Stimulated activated CD4-positive, alpha-beta T cell treated with anti-CD3 and anti-CD28 coated beads, Interleukin-1b, Interleukin-23, amount 100 ng/mL, for 48 hours (primary cell): ENCODE results near the gene SHMT1.
A peak's percentile ranks its signal among the peaks of the same experiment; 100 is the strongest.
"Not testable (repeated sequence)": the region's sequence is repeated elsewhere in the genome, so short reads cannot be mapped to it uniquely, and the experiment has no call there.

Source experiments
- DNase-seq: peaks from one replicate; pipeline ENCODE4 v3.0.0-alpha.2; 2020

The SHMT1 gene

GRCh38 chr17:18324140-18325050 is 39.0 kb downstream of the SHMT1 start:
- DNase-seq = no peak

- DNase-seq = no peak
Measured at GRCh38 chr17:18323507-18324139, 39.7 kb downstream of the SHMT1 start.

DNA sequence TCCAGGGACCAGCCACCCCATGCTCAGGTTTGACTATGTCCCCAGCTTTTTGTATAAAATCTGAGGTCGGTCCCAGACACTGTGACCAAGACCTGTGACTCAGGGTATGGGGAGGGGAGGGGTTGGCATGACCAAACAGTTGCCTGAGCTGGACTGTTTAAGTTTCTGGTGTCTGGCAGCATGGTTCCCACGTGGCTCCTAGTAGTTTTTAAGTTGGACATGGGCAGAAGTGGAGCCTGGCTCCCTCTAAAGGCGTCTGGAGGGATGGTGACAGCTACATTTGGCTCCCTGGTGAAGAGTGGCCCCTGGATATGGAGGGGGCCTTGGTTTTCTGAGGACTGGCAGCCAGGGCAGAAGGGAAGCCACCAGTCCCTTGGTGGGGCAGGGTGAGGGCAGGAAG is 40.3 kb downstream of the SHMT1 start:
- DNase-seq = no peak

DNA sequence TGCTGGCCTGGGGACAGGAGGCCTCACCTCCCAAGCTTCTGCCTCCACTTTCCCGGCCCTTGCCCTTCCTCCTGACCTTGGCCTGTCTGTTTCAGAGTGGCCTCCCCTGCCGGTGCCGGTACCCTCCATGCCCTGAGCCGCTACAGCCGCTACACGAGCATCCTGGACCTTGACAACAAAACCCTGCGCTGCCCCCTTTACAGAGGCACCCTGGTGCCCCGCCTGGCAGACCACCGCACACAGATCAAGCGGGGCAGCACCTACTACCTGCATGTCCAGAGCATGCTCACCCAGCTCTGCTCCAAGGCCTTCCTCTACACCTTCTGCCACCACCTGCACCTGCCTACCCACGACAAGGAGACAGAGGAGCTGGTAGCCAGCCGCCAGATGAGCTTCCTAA is 40.8 kb downstream of the SHMT1 start:
- DNase-seq = no peak

- no peak for DNase-seq
Measured at GRCh38 chr17:18321309-18321708, 42.0 kb downstream of the SHMT1 start.

GRCh38 chr17:18320301-18320700 is 43.0 kb downstream of the SHMT1 start:
- DNase-seq = no peak

DNA sequence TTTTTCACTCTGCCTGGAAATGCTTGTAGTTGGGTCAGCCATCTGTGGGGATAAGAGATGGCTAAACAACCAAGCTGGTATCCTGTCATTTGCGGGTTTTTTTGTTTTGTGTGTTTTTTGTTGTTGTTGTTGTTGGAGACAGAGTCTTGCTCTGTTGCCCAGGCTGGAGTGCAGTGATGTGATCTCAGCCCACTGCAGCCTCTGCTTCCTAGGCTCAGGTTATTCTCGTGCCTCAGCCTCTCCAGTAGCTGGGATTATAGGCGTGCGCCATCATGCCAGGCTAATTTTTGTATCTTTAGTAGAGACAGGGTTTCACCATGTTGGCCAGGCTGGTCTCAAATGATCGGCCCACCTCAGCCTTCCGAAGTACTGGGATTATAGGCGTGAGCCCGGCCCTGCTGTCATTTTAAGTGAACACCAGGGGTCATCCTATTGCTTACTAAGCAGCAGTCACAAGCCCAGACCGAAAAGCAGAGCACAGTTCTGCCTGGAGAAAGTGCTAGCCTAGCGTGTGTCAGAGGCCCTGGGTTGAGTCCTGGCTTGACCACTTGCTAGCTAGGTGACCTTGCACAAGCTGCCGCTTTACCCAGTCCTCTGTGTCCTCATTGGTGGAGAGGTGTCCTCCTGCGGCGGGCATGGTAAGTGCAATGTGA is 43.6 kb downstream of the SHMT1 start:
- no peak for DNase-seq

DNA sequence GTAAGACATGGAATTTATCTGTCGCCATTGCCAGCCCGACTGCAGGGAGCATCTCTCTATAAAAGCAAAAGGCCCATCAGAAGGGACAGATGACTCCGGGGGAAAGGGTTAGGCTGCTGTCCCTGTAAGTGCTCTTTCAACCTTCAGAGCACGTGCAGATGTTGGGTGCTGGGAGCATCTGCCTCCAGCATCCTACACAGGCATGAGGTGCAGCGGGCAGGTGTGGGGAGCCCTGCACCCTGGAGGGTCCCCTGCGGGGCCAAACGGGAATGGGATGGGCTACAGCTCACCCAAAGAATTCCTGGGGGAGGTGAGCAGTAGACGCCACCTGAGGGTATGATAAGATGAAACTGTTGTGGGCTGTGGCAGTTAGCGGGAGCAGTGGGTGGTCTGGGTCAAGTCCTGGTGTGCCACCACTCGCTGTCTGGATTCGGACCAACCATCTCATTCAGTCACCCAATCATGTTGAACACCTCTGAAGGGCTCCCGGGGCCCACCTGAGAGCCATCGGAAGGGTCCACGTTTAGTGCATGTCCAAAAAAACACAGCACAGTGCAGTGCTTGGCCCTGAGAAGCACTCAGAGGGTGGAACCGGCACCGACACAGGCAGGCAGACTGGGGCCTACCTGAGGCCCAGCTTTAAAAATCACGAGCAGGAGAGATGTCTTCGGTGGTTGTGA is 44.4 kb downstream of the SHMT1 start:
- no peak for DNase-seq

DNA sequence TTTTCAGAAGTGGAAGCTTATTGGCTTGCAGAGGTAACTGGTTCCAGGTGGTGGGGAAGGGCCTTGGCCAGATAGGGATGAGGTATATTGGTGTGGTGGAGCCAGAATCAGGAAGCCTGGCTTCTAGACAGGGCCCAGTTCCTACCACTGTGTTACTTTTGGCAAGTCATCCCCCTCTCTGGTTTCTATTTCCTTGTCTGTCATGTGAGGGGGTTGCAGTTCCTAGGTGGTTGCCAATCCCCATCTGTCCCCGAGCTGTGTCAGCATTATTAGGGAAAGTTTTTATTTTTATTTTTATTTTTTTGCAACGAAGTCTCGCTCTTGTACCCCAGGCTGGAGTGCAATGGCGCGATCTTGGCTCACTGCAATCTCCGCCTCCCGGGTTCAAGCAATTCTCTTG is 45.2 kb downstream of the SHMT1 start:
- no peak for DNase-seq

GRCh38 chr17:18315961-18316360 is 47.4 kb downstream of the SHMT1 start:
- no peak for DNase-seq

DNA sequence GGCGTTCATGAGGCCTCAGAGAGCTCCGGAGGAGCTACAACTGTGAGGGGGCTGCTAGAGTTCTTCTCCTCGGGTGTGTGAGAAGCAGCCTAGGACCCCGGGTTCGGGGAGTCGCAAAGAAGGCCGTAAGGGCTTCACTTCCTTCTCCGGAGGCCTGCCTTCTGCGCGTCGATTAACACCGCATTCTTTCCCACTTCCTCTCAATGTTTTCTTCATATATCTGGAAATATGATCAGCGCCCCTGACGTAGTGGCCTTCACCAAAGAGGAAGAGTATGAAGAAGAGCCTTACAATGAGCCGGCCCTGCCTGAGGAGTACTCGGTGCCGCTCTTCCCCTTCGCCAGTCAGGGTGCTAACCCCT is 47.8 kb downstream of the SHMT1 start:
- DNase-seq = no peak

- DNase-seq = peak; percentile 98
Measured at GRCh38 chr17:18314731-18315561, 48.4 kb downstream of the SHMT1 start, which contains the start of the genes SMCR8 and TOP3A. TSS of gene SMCR8 (plus strand) at chr17:18315293. CDS start at chr17:18315790, 497 bp downstream. TSS of gene TOP3A (minus strand) at chr17:18314994. CDS start at chr17:18314778, 216 bp downstream.

DNA sequence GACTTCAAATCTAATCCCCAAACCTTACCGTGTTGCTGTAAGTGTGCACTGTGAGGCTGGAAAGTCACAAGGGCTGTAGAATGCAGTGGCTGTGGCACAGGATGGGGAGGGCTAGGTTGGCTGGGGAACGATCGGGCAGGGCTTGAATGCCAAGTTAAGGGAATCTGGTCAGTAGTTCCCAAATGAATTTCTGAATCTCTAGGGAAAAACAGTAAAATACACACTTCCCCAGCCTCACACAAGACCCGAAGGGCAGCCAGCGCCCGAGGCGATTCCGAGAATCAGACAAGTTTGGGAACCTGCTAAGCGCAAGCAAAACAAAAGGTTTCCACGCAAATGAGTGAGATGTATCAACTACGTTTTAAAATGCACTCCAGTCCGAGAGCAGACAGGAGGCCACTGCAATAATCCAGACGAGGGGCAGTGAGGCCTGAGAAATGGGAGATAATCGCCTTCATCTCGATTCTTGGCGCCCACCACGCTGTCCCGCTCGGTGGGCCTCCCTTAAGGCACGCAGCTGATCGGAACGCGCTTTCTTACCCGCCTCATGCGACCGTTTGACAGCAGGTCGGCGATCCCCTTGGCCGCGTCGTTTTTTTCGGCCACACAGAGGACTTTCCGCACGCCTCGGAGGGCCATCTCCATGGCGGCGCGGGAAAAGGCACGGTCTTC is 49.2 kb downstream of the SHMT1 start:
- no peak for DNase-seq

DNA sequence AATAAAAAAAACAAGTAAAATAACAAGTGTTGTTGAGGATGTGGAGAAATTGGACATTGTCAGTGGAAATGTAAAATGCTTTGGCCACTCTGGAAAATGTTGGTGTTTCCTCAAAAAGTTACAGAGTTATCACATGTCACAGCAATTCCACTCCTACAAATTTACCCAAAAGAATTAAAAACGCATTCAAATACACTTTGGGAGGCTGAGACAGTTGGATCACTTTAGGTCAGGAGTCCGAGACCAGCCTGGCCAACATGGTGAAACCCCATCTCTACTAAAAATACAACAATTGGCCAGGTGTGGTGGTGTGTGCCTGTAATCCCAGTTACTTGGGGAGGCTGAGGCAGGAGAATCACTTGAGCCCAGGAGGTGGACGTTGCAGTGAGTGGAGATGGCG is 54.1 kb downstream of the SHMT1 start:
- DNase-seq = no peak

GRCh38 chr17:18303206-18303605 is 60.1 kb downstream of the SHMT1 start:
- DNase-seq = not testable (repeated sequence)

GRCh38 chr17:18300725-18301480 is 62.4 kb downstream of the SHMT1 start:
- DNase-seq = no peak

GRCh38 chr17:18298061-18298460 is 65.3 kb downstream of the SHMT1 start:
- not testable (repeated sequence) for DNase-seq

GRCh38 chr17:18291718-18292540 is 71.4 kb downstream of the SHMT1 start:
- DNase-seq = no peak

DNA sequence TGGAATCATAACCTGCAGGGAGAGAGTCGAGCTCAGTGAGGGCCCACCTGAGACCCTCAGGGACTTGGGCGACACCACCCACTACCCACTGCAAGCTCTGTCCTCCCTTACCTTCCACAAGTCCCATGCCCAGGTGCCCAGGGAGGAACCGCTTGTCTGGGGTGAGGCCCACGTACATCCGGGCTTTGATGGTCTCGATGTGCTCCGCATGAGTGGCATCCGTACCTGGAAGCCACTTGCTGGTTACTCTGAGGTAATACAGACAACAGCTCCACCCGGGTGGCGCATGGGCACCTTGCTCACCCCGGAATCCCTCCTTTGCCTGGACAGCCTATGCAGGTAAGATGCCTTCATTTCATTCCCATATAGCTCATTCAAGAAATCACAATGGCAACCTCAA is 78.1 kb downstream of the SHMT1 start:
- no peak for DNase-seq

DNA sequence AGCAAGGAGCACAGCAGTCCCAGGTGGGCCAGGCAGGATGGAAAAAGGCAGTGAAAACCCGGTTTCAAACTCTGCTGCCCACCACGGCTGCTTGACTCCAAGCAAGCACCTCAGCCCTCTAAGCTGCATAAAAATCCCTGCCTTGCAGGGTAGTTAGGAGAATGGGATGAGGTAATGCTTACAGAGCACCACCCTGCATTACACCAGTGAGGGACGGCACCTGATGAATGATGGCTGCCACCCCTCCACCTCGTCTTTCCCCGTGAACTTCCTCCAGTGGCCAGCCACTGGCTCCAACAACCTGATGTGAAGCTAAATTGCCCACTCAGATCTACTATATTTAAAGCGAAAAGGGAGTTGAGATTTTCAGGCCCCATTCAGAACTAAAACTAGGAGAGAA is 81.6 kb downstream of the SHMT1 start:
- DNase-seq = no peak
